Lower leg skin (tissue), 4 donors: ENCODE measurements around the gene ZRSR2. TPM values are rescaled to one million over a fixed set of nuclear protein-coding genes. Genes with fewer than 3 reads are reported as not detected.

Experiments used
- DNase-seq, 2 donors: peaks; one replicate each; pipeline ENCODE4 v3.0.0-alpha.2; 2019; ENCODE audit warnings: low spot score in 2 of 2
- H3K4me3 ChIP-seq: fragments of 200-600 bp; sonication (generic); 2 replicates; pipeline ENCODE4 v1.5.1; 2017; ENCODE audit warnings: mild to moderate bottlenecking, low read depth; ENCODE audit not compliant: poor library complexity, severe bottlenecking
- CTCF ChIP-seq, 3 donors: fragments of 450-650 bp; IDR thresholded peaks; one replicate each; pipeline ENCODE4 v1.5.1; 2016; ENCODE audit warnings: antibody characterized with exemption in 3 of 3, mild to moderate bottlenecking in 3 of 3, moderate library complexity in 2 of 3
- POLR2A ChIP-seq, 2 donors: fragments of 450-650 bp; IDR thresholded peaks; one replicate each; pipeline ENCODE4 v1.6.1; 2016 to 2017; ENCODE audit warnings: antibody characterized with exemption in 2 of 2, mild to moderate bottlenecking in 1 of 2, moderate library complexity in 1 of 2
- WGBS, 2 donors: methylation state at CpG; one replicate each; pipeline ENCODE4 v1.1.5; 2018; 5-methylcytosine and 5-hydroxymethylcytosine counted together
- intact Hi-C: fragments of 100-400 bp; cut with DNase I; formaldehyde crosslinking; loops from one replicate; pipeline ENCODE4 v1.15.0; 2023; ENCODE audit warnings: low total_unique reads
- total RNA-seq, 4 donors: library from RNA; depleted of rRNA; stranded (reverse); fragments of >200 nt; gene quantifications; one replicate each; pipeline ENCODE4 v1.1.0, GENCODE V29; 2016

ZRSR2 gene
- total RNA-seq, 4 donors from 2014 or later, result 1.9 to 11.2 (median 4.6) TPM

DNA sequence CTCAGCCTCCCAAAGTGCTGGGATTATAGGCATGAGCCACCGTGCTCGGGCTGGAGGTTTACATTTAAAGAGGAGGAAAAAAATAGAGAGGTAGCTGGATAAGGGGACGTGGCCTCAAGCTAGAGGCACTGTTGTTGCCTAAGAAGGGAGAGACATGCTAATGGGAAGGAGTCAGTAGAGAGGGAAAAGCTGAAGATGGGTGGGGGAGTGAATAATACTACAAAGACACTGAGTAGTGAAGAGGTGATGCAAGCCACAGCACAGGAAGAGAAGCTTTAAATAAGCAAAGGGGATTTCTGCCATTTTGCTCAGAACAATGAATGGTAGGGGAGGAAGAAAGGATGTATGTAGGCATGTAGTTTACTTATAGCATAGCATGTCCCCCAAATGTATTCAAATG lies 75.9 kb downstream of the ZRSR2 start:
- intact Hi-C loops, result no loop called here
- no peak overlapping the region for H3K4me3 ChIP-seq
- WGBS, 2 donors, result 69 to 76% methylated on average over 3 of the region's 3 CpGs
- no peak for DNase-seq
- TF ChIP-seq POLR2A (IDR thresholded peaks at IDR 0.05) (no peak), CTCF (IDR thresholded peaks at IDR 0.05) (no peak)

- DNase-seq, result no peak
- 96 to 98% methylated on average over 4 of the region's 4 CpGs for WGBS, 2 donors
- intact Hi-C loops, result loop anchor here (2.0 kb wide), 1 partner anchor 51 kb away; no protein-coding TSS in a partner anchor
- no peak overlapping the region for H3K4me3 ChIP-seq
- TF ChIP-seq POLR2A (IDR thresholded peaks at IDR 0.05) (no peak), CTCF (IDR thresholded peaks at IDR 0.05) (no peak)
Observed at GRCh38 chrX:15869695-15870094, 79.4 kb downstream of the ZRSR2 start.

DNA sequence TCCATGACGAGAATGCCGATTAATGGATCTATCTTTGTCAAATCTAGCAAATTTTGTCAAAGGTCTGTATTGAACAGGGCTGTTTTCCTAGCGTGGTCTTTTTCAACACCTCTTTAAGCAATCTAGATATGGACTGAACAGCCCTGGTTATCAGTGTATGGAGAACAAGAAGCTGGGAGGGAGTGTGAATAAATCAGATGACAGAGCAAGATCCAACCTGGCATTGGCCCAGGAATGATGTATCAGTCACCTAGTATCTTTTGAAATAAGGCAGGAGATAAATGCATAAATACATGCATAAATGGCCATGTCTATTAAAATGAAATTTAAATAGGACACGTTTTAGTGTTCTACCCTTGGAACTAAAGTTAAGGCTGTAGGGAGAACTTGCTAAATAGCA lies 80.0 kb downstream of the ZRSR2 start:
- intact Hi-C loops, result loop anchor here (2.0 kb wide), 1 partner anchor 52 kb away; no protein-coding TSS in a partner anchor
- TF ChIP-seq POLR2A (IDR thresholded peaks at IDR 0.05), result no peak
- no peak for TF ChIP-seq CTCF (IDR thresholded peaks at IDR 0.05)
- no peak overlapping the region for H3K4me3 ChIP-seq
- no peak for DNase-seq
- WGBS, 2 donors, result 66 to 68% methylated on average over 4 of the region's 4 CpGs

Other genes starting within 250 kb of the ZRSR2 start
- gene ACE2, start 189.5 kb upstream of the ZRSR2 start, total RNA-seq, result 1 to 10 TPM in 2 of 4 donors, under 1 TPM in 2; 0.64 to 1.5 (median 0.83) TPM
- 1 to 10 TPM in 1 of 4 donors, under 1 TPM in 3; 0.38 to 1.3 (median 0.44) TPM for gene CLTRN, start 125.7 kb upstream of the ZRSR2 start, total RNA-seq
- 10 to 100 TPM in 3 of 4 donors, 1 to 10 TPM in 1; 7.2 to 14.0 (median 11.8) TPM for gene CA5B, start 52.2 kb upstream of the ZRSR2 start, total RNA-seq
- 10 to 100 TPM; 18.5 to 43.7 (median 31.4) TPM for gene AP1S2, start 64.3 kb downstream of the ZRSR2 start, total RNA-seq